Effector memory CD4-positive, alpha-beta T cell (primary cell): Measurements from ENCODE around the gene U2SURP.
"Not testable (repeated sequence)": the region's sequence is repeated elsewhere in the genome, so short reads cannot be mapped to it uniquely, and the experiment has no call there.

ENCODE experiments used
- DNase-seq, 3 donors: peaks; one replicate each; pipeline ENCODE4 v3.0.0-alpha.2; 2020
- H3K27ac ChIP-seq: 2 replicates; pipeline ENCODE4 v1.7.0; 2013; ENCODE audit warnings: mild to moderate bottlenecking, low read length, moderate library complexity; ENCODE audit not compliant: insufficient read depth, poor library complexity, severe bottlenecking
- H3K27me3 ChIP-seq: replicated peaks from 2 replicates; pipeline ENCODE4 v1.7.0; 2013; ENCODE audit warnings: mild to moderate bottlenecking, low read length; ENCODE audit not compliant: insufficient read depth, control insufficient read depth, poor library complexity, severe bottlenecking
- H3K36me3 ChIP-seq: 2 replicates; pipeline ENCODE4 v1.7.0; 2013; ENCODE audit warnings: mild to moderate bottlenecking, low read length, moderate library complexity; ENCODE audit not compliant: control insufficient read depth, insufficient read depth
- H3K4me1 ChIP-seq: 2 replicates; pipeline ENCODE4 v1.7.0; 2013; ENCODE audit warnings: low read length, mild to moderate bottlenecking; ENCODE audit not compliant: control insufficient read depth, insufficient read depth, poor library complexity, severe bottlenecking
- H3K4me3 ChIP-seq: 2 replicates; pipeline ENCODE4 v1.7.0; 2013; ENCODE audit warnings: low read length, low read depth, mild to moderate bottlenecking; ENCODE audit not compliant: insufficient read depth, poor library complexity, severe bottlenecking
- H3K9me3 ChIP-seq: 2 replicates; pipeline ENCODE4 v1.7.0; 2013; ENCODE audit warnings: mild to moderate bottlenecking, low read length, moderate library complexity; ENCODE audit not compliant: control insufficient read depth

U2SURP gene

DNA sequence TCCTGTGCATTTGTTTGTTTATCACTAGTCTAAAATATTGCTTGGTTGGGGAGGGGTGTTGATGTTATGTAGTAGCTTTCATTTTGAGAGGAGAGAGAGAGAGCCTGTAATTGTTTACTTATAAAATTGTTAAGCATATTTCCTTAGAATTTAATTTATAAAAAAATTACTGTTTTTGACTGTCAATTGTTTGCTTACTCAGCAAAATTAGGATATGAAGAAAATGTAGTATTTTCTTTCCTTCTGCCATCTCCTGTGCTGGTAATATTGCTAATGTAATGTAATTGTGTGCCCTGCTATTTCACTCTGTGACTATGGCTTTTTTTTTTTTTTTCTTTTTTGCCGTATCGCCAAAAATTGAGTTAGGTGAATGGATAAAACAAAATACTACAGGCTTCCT is 3.5 kb downstream of the U2SURP start:
- no peak for DNase-seq
- Histone ChIP-seq H3K27me3 (no peaks in the 10 kb centered on the region), H3K36me3 (no peaks in the 10 kb centered on the region), H3K9me3 (no peaks in the 10 kb centered on the region), H3K4me1 (peaks cover 8% of the 10 kb centered on the region), H3K27ac (no peak overlapping the region), H3K4me3 (no peak overlapping the region)

GRCh38 chr3:143010024-143010423 is 8.7 kb downstream of the U2SURP start:
- H3K27me3 ChIP-seq: no peaks in the 10 kb centered on the region
- H3K36me3 ChIP-seq: peaks cover 9% of the 10 kb centered on the region
- H3K4me1 ChIP-seq: no peaks in the 10 kb centered on the region
- no peak overlapping the region for H3K4me3 ChIP-seq
- H3K9me3 ChIP-seq: no peaks in the 10 kb centered on the region
- DNase-seq: no peak
- no peak overlapping the region for H3K27ac ChIP-seq

- no peak for DNase-seq
- H3K27ac ChIP-seq: no peak overlapping the region
Measured at GRCh38 chr3:143011705-143012104, 10.3 kb downstream of the U2SURP start.

DNA sequence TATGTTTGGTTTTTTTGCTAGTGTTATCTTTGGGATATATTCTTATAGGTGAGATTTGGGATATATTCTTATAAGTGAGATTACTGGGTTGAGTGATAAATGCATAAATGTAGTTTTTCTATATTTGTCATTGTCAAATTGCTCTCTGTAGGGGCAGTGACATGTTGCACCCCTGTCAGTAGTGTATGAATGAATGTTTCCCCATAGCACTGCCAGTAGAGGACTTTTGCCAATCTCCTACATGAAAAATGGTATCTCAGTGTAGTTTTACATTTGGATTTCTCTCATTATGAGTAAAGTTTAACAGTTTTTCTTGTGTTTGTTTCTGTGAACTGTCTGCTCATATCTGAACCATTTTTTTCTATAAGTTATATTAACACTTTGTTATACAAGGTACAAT is 13.6 kb downstream of the U2SURP start:
- H3K4me1 ChIP-seq: no peaks in the 10 kb centered on the region
- no peaks in the 10 kb centered on the region for H3K27me3 ChIP-seq
- H3K4me3 ChIP-seq: no peak overlapping the region
- no peak for DNase-seq
- H3K36me3 ChIP-seq: peaks cover 38% of the 10 kb centered on the region
- no peaks in the 10 kb centered on the region for H3K9me3 ChIP-seq
- H3K27ac ChIP-seq: no peak overlapping the region

More at GRCh38 chr3:143011705-143012104, 10.3 kb downstream of the U2SURP start:
- Histone ChIP-seq H3K27me3 (no peaks in the 10 kb centered on the region), H3K36me3 (peaks cover 15% of the 10 kb centered on the region), H3K4me1 (no peaks in the 10 kb centered on the region), H3K9me3 (no peaks in the 10 kb centered on the region), H3K4me3 (no peak overlapping the region)

DNA sequence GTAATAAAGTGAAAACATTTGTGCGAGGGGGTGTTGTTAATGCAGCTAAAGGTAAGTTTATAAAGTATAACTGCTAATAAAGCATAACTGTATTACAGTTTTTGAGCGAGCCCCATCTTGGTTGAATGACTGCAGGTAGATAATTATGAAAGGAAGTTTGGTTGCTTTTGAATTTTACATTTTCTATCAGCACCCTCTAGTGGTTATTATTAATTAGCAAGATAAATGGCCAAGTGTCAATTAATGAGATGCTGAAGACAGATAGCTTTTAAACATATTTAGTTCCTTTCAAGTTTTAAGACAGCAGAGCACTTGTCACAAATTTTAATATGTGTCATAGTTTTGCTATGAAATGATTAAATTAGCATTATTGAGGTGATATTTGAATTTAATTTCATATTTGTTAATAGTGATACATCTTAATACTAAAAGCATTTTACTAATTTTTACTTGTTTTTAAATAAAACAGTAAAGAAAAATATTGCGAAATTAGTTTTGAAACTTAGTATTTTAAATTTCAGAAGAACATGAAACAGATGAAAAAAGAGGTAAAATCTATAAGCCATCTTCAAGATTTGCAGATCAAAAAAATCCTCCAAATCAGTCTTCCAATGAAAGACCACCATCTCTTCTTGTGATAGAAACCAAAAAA is 15.1 kb downstream of the U2SURP start:
- Histone ChIP-seq H3K4me3 (no peak overlapping the region), H3K9me3 (no peaks in the 10 kb centered on the region), H3K27ac (no peak overlapping the region), H3K27me3 (no peaks in the 10 kb centered on the region), H3K36me3 (peaks cover 49% of the 10 kb centered on the region), H3K4me1 (no peaks in the 10 kb centered on the region)
- DNase-seq: no peak

DNA sequence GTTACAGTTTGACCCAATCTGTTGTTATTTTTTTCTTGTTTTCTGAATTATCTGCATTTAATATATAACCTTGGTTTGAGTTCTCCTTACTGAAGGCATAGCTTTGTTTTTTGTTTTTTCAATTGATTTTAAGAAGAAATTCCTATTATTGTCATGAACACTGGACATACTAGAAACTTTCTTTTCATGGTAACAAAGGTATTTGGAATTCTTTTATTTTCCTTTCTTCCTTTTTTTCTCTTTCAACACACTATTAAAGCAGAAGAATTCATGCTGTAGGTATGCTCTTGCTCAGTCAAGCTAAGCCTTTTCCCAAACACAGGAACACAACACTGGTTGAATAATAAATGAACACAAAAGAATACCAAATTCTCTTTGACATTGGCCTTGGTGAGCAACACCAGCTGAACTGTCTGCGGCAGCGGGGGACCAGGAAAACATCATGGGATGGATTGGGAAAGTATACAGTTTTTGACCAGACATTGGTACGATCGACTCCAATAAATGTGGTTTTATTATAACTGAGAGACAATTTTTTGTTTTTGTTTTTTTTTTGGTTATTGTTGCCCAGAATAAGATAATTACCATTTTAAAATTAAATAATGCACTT is 23.1 kb downstream of the U2SURP start:
- Histone ChIP-seq H3K36me3 (peaks cover 75% of the 10 kb centered on the region), H3K27ac (no peak overlapping the region), H3K27me3 (no peaks in the 10 kb centered on the region), H3K4me3 (no peak overlapping the region), H3K9me3 (no peaks in the 10 kb centered on the region), H3K4me1 (no peaks in the 10 kb centered on the region)
- no peak for DNase-seq

- Histone ChIP-seq H3K4me1 (no peaks in the 10 kb centered on the region), H3K27ac (no peak overlapping the region), H3K27me3 (no peaks in the 10 kb centered on the region), H3K4me3 (no peak overlapping the region), H3K9me3 (no peaks in the 10 kb centered on the region), H3K36me3 (peaks cover 65% of the 10 kb centered on the region)
- DNase-seq: no peak
Measured at GRCh38 chr3:143031327-143031726, 30.0 kb downstream of the U2SURP start.

DNA sequence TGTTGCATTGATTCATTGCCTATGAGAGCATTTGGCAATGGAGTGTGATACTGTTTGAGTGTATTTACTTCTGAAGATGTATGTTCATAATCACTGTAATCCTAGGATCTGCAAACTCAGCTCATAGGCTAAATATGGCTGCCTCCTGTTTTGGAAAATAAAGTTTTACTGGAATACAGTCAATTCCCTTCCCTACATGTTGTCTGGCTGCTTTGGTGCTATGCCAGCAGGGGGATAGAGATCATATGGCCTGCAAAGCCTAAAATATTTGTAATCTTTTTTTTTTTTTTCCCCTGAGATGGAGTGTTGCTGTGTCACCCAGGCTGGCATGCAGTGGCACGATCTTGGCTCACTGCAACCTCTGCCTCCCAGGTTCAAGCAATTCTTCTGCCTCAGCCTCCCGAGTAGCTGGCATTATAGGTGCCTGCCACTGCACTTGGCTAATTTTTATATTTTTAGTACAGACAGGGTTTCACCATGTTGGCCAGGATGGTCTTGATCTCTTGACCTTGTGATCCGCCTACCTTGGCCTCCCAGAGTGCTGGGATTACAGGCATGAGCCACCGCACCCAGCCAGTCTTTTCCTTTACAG is 30.5 kb downstream of the U2SURP start:
- not testable (repeated sequence) for H3K9me3 ChIP-seq

GRCh38 chr3:143035466-143036211 is 34.3 kb downstream of the U2SURP start:
- no peak overlapping the region for H3K27ac ChIP-seq
- no peak overlapping the region for H3K4me3 ChIP-seq
- no peaks in the 10 kb centered on the region for H3K27me3 ChIP-seq
- no peaks in the 10 kb centered on the region for H3K9me3 ChIP-seq
- no peaks in the 10 kb centered on the region for H3K4me1 ChIP-seq
- H3K36me3 ChIP-seq: peaks cover 55% of the 10 kb centered on the region
- no peak for DNase-seq

More for the DNA sequence above, 30.5 kb downstream of the U2SURP start:
- not testable (repeated sequence) for H3K27ac ChIP-seq, DNase-seq, H3K27me3 ChIP-seq, H3K4me1 ChIP-seq, H3K4me3 ChIP-seq
- H3K36me3 ChIP-seq: peaks cover 62% of the 10 kb centered on the region

DNA sequence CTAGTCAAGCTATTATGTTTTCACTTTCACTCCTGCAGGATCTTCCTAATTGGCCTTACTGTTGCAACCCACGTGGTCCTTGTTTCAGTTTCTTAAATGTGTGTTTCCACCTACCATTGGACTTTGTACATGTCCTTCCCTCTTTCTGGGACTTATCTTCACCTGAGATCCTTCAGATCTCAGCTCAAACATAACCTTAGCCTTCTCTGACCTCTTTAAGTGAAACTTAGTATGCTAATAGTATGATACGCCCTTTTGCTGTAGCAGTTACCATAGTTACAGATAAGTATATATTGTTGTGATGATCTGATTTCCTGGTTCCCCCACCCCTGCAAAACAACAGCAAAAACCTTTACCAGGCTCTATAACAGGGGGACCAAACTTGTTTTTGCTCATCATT is 35.2 kb downstream of the U2SURP start:
- no peak overlapping the region for H3K4me3 ChIP-seq
- H3K36me3 ChIP-seq: peaks cover 49% of the 10 kb centered on the region
- H3K9me3 ChIP-seq: no peaks in the 10 kb centered on the region
- H3K4me1 ChIP-seq: no peaks in the 10 kb centered on the region
- H3K27ac ChIP-seq: no peak overlapping the region
- H3K27me3 ChIP-seq: no peaks in the 10 kb centered on the region
- no peak for DNase-seq
